OCI-LY1 (cell line): Measurements from ENCODE around the gene HNRNPA1.

ENCODE experiments used
- EZH2 ChIP-seq: fragments of 200-600 bp; sonication (generic), shearing (Covaris generic); IDR thresholded peaks from 2 replicates; pipeline ENCODE4 v1.8.0; 2017; ENCODE audit warnings: borderline replicate concordance, mixed run types, mild to moderate bottlenecking, antibody characterized with exemption, low read length, moderate library complexity, mixed read lengths
- TF ChIP-seq, protein P1 (sequence below): fragments of 200-600 bp; sonication (generic), shearing (Covaris generic); IDR thresholded peaks from 2 replicates; pipeline ENCODE4 v1.5.1; 2017; ENCODE audit warnings: mild to moderate bottlenecking, antibody characterized with exemption, low read length, moderate library complexity, mixed read lengths

DNA sequence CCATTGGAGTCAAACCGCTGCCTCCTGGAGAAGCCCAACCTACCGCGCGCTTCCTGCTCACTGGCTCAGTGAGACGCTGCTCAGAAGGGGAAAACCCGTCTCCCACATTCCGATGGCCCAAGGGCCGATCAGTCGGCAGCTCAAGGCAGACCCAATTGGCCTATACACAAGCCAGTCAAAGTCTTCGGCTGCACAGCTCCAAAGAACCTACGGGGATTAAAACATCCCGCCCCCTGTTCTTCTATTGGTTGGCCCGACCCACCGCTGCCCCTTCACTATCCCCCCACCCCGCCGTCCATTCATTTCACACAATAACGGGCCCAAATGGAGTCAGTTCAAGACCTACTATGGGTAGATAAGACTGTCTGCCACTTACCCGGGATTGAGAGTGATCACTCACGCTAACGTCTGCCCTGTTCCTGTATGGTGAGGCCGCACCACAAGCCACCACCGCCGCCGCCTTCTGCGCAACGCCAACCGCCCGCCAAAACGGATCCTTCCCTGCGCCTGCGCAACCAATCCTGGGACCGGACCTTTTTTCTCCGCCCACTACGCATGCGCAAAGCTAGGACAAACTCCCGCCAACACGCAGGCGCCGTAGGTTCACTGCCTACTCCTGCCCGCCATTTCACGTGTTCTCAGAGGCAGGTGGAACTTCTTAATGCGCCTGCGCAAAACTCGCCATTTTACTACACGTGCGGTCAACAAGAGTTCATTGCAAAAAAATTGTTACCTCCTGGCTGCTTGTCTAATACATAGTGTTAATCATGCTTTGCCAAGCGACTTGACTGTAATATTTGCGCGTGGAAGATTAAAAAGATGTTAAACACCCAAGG, 676 bp upstream of the HNRNPA1 start, which contains the start of gene CBX5:
- TF ChIP-seq, protein P1, sequence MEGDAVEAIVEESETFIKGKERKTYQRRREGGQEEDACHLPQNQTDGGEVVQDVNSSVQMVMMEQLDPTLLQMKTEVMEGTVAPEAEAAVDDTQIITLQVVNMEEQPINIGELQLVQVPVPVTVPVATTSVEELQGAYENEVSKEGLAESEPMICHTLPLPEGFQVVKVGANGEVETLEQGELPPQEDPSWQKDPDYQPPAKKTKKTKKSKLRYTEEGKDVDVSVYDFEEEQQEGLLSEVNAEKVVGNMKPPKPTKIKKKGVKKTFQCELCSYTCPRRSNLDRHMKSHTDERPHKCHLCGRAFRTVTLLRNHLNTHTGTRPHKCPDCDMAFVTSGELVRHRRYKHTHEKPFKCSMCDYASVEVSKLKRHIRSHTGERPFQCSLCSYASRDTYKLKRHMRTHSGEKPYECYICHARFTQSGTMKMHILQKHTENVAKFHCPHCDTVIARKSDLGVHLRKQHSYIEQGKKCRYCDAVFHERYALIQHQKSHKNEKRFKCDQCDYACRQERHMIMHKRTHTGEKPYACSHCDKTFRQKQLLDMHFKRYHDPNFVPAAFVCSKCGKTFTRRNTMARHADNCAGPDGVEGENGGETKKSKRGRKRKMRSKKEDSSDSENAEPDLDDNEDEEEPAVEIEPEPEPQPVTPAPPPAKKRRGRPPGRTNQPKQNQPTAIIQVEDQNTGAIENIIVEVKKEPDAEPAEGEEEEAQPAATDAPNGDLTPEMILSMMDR = no peak
- TF ChIP-seq EZH2 = no peak
